Left lung (tissue), 14 donors: ENCODE data around the gene IFNA6. TPM values are rescaled to one million over a fixed set of nuclear protein-coding genes. Genes with fewer than 3 reads are reported as not detected.

Source experiments
- ATAC-seq: fragments of 200-7000 bp; cut with Tn5 transposase; one replicate; pipeline ENCODE4 v1.9.1; 2020; ENCODE audit warnings: moderate library complexity
- DNase-seq, 4 donors: peaks; one replicate each; pipeline ENCODE4 v3.0.0-alpha.2; 2013 to 2020
- H3K27ac ChIP-seq, 2 donors: fragments of 200-600 bp; sonication (generic) in 1 of 2; one replicate each; pipeline versions ENCODE4 v1.5.0 to v1.8.0; 2020 to 2021
- H3K27me3 ChIP-seq, 2 donors: fragments of 200-600 bp; sonication (generic) in 1 of 2; one replicate each; pipeline versions ENCODE4 v1.5.0 to v1.8.0; 2020 to 2021
- H3K36me3 ChIP-seq, 2 donors: fragments of 200-600 bp; sonication (generic) in 1 of 2; one replicate each; pipeline versions ENCODE4 v1.5.0 to v1.8.0; 2020 to 2021
- H3K4me1 ChIP-seq, 2 donors: fragments of 200-600 bp; one replicate each; pipeline ENCODE4 v1.8.0; 2021
- H3K4me3 ChIP-seq, 2 donors: fragments of 200-600 bp; sonication (generic) in 1 of 2; one replicate each; pipeline versions ENCODE4 v1.5.0 to v1.8.0; 2020 to 2021; ENCODE audit warnings: mild to moderate bottlenecking in 1 of 2
- H3K9me3 ChIP-seq, 2 donors: fragments of 200-600 bp; sonication (generic) in 1 of 2; one replicate each; pipeline versions ENCODE4 v1.5.0 to v1.8.0; 2020 to 2021
- CTCF ChIP-seq, 2 donors: fragments of 200-600 bp; sonication (generic) in 1 of 2; IDR thresholded peaks; one replicate each; pipeline versions ENCODE4 v1.5.0 to v1.8.0; 2021; ENCODE audit warnings: antibody characterized with exemption in 2 of 2
- intact Hi-C, 2 donors: fragments of 100-400 bp; cut with DNase I; formaldehyde crosslinking; loops; one replicate each; pipeline versions ENCODE4 v1.11.2 to v1.14.2; 2022
- long read RNA-seq, 12 donors: library from polyadenylated mRNA in 2 of 12; unstranded in 2 of 12; transcript quantifications; one replicate each; pipeline ENCODE4 v2.0.0 and lab custom pipeline, GENCODE V29; 2019 to 2026
- polyA plus RNA-seq, 6 donors: library from polyadenylated mRNA; unstranded; fragments of 120-200 nt; gene quantifications; one replicate each; pipeline ENCODE4 v1.2.1, GENCODE V29; 2013; ENCODE audit not compliant: insufficient read length in 6 of 6
- total RNA-seq, 2 donors: library from RNA; stranded (reverse); fragmentation: NEBNext Ultra II Directional; extraction: Animal tissue kit (Norgen Biotek cat#: 25700); gene quantifications; one replicate each; pipeline ENCODE4 v1.2.1, GENCODE V29; 2021
- donor health status: DM: no; HTN: yes; CAD: no.
- donor health status: DM: no; HTN: no; CAD: no.

Gene IFNA6
- not detected for total RNA-seq
- polyA plus RNA-seq, result not detected
- long read RNA-seq, donor 1, result 0 reads
- long read RNA-seq, donor 2, result 0 reads
- long read RNA-seq, donor 3, result 0 reads
- long read RNA-seq, donor 4, result 0 reads
- long read RNA-seq, donor 5, result 0 reads
- long read RNA-seq, donor 6, result 0 reads
- long read RNA-seq, donor 7, result 0 reads
- long read RNA-seq, donor 8, result 0 reads
- long read RNA-seq, donor 9, result 0 reads
- long read RNA-seq, donor 10, result 0 reads
- long read RNA-seq, donor 11, result 0 reads
- long read RNA-seq, donor 12, result 0 reads

- Histone ChIP-seq H3K9me3 (no peaks in the 10 kb centered on the region), H3K36me3 (no peaks in the 10 kb centered on the region)
- intact Hi-C loops, result no loop called here
Observed at GRCh38 chr9:21350787-21351186, at the start of gene IFNA6. Gene IFNA6 (minus strand): TSS chr9:21350887. CDS start chr9:21350887, 0 bp downstream.

GRCh38 chr9:21399956-21400355 is 49.3 kb upstream of the IFNA6 start:
- DNase-seq, result no peak
- intact Hi-C loops, result loop anchor here in 1 of 2 donors (10.0 kb wide), 1 partner anchor 85 kb away; no protein-coding TSS in a partner anchor

More at GRCh38 chr9:21350787-21351186, at the start of gene IFNA6:
- no peak for TF ChIP-seq CTCF (IDR thresholded peaks at IDR 0.05)
- ATAC-seq, result no peak
- Histone ChIP-seq H3K4me3 (no peak within 1 kb of the TSS), H3K27me3 (peaks cover 0 to 7% of the 10 kb centered on the region in 2 donors), H3K4me1 (no peaks in the 10 kb centered on the region), H3K27ac (no peak within 1 kb of the TSS)
- DNase-seq, result no peak

GRCh38 chr9:21398955-21399489 is 48.3 kb upstream of the IFNA6 start:
- Histone ChIP-seq H3K4me1 (peaks cover 8 to 14% of the 10 kb centered on the region in 2 donors), H3K36me3 (no peaks in the 10 kb centered on the region), H3K4me3 (no peak overlapping the region), H3K9me3 (no peaks in the 10 kb centered on the region), H3K27ac (no peak overlapping the region), H3K27me3 (peaks cover 51 to 86% of the 10 kb centered on the region in 2 donors)
- intact Hi-C loops, result loop anchor here in 1 of 2 donors (10.0 kb wide), 1 partner anchor 84 kb away; no protein-coding TSS in a partner anchor
- DNase-seq (peak in 1 of 4 donors; percentile 15), ATAC-seq (no peak)
- no peak for TF ChIP-seq CTCF (IDR thresholded peaks at IDR 0.05)

More at GRCh38 chr9:21399956-21400355, 49.3 kb upstream of the IFNA6 start:
- Histone ChIP-seq H3K36me3 (no peaks in the 10 kb centered on the region), H3K27me3 (peaks cover 44 to 80% of the 10 kb centered on the region in 2 donors), H3K9me3 (no peaks in the 10 kb centered on the region), H3K4me1 (peaks cover 8 to 14% of the 10 kb centered on the region in 2 donors), H3K4me3 (no peak overlapping the region), H3K27ac (no peak overlapping the region)
- no peak for TF ChIP-seq CTCF (IDR thresholded peaks at IDR 0.05)
- no peak for ATAC-seq

GRCh38 chr9:21395778-21396717 is 45.4 kb upstream of the IFNA6 start:
- peak; percentile 68 for TF ChIP-seq CTCF (IDR thresholded peaks at IDR 0.05)
- DNase-seq (peak; percentile 34 to 89 (median 49)), ATAC-seq (peak; percentile 75)
- Histone ChIP-seq H3K27ac (no peak overlapping the region), H3K4me3 (peak overlapping the region; percentile 27 to 36), H3K9me3 (no peaks in the 10 kb centered on the region), H3K36me3 (no peaks in the 10 kb centered on the region), H3K27me3 (peaks cover 34 to 83% of the 10 kb centered on the region in 2 donors), H3K4me1 (peaks cover 0 to 7% of the 10 kb centered on the region in 2 donors)
- intact Hi-C loops, result loop anchor here in 1 of 2 donors (10.0 kb wide), 1 partner anchor 81 kb away; no protein-coding TSS in a partner anchor
